LNCAP (cell line): Measurements from ENCODE around the gene EZH2.

Source experiments
- CTCF ChIP-seq: fragments of 450-650 bp; IDR thresholded peaks from 2 replicates; pipeline ENCODE4 v1.5.1; 2017; ENCODE audit warnings: mild to moderate bottlenecking

EZH2 gene

GRCh38 chr7:148856891-148857290 is 27.2 kb downstream of the EZH2 start:
- TF ChIP-seq CTCF = no peak

GRCh38 chr7:148856578-148856881 is 27.6 kb downstream of the EZH2 start:
- TF ChIP-seq CTCF = no peak; the same call in none of the 2 replicates

- TF ChIP-seq CTCF = no peak
Observed at GRCh38 chr7:148854983-148855382, 29.1 kb downstream of the EZH2 start.

- no peak for TF ChIP-seq CTCF
Observed at GRCh38 chr7:148852272-148852671, 31.8 kb downstream of the EZH2 start.

- TF ChIP-seq CTCF = no peak
Observed at GRCh38 chr7:148850564-148850963, 33.5 kb downstream of the EZH2 start.

GRCh38 chr7:148849393-148850098 is 34.5 kb downstream of the EZH2 start:
- TF ChIP-seq CTCF = no peak

GRCh38 chr7:148847815-148848734 is 36.0 kb downstream of the EZH2 start:
- no peak for TF ChIP-seq CTCF
